GM23338 (cell line): ENCODE results near the gene LPP. TPM values are rescaled to one million over a fixed set of nuclear protein-coding genes. Genes with fewer than 3 reads are reported as not detected.

ENCODE experiments used
- ATAC-seq: fragments of 200-7000 bp; cut with Tn5 transposase; 3 replicates; pipeline ENCODE4 v1.9.1; 2020
- DNase-seq: peaks from one replicate; pipeline ENCODE4 v3.0.0-alpha.2; 2015; ENCODE audit warnings: low spot score
- H2AFZ ChIP-seq: fragments of 200-600 bp; sonication (generic); 2 replicates; pipeline ENCODE4 v1.8.0; 2016; ENCODE audit warnings: antibody characterized with exemption, mild to moderate bottlenecking, moderate library complexity
- H3F3A ChIP-seq: fragments of 200-600 bp; sonication (generic); replicated peaks from 2 replicates; pipeline ENCODE4 v1.8.0; 2017; ENCODE audit warnings: antibody characterized with exemption, mixed run types, low read depth
- H3K27ac ChIP-seq: fragments of 200-600 bp; sonication (generic); 2 replicates; pipeline ENCODE4 v1.6.1; 2016; ENCODE audit warnings: low read depth
- H3K27me3 ChIP-seq: fragments of 200-600 bp; sonication (generic); 2 replicates; pipeline ENCODE4 v1.8.0; 2016; ENCODE audit warnings: mild to moderate bottlenecking, mixed run types, moderate library complexity; ENCODE audit not compliant: insufficient read depth
- H3K36me3 ChIP-seq: fragments of 200-600 bp; sonication (generic); 2 replicates; pipeline ENCODE4 v1.8.0; 2016; ENCODE audit warnings: mild to moderate bottlenecking; ENCODE audit not compliant: insufficient read depth
- H3K4me1 ChIP-seq: fragments of 200-600 bp; sonication (generic); 2 replicates; pipeline ENCODE4 v1.8.0; 2016; ENCODE audit warnings: mild to moderate bottlenecking, moderate library complexity; ENCODE audit not compliant: insufficient read depth
- H3K4me2 ChIP-seq: fragments of 200-600 bp; sonication (generic); 2 replicates; pipeline ENCODE4 v1.7.1; 2017; ENCODE audit warnings: mixed run types
- H3K4me3 ChIP-seq: fragments of 200-600 bp; sonication (generic); 2 replicates; pipeline ENCODE4 v1.6.1; 2016; ENCODE audit warnings: mixed run types
- H3K79me2 ChIP-seq: fragments of 200-600 bp; sonication (generic); replicated peaks from 2 replicates; pipeline ENCODE4 v1.8.0; 2017; ENCODE audit warnings: mild to moderate bottlenecking; ENCODE audit not compliant: insufficient read depth
- H3K9me2 ChIP-seq: fragments of 200-600 bp; sonication (generic); 2 replicates; pipeline ENCODE4 v1.8.0; 2017; ENCODE audit not compliant: insufficient read depth
- H4K20me1 ChIP-seq: fragments of 200-600 bp; sonication (generic); replicated peaks from 2 replicates; pipeline ENCODE4 v1.8.0; 2017; ENCODE audit warnings: mild to moderate bottlenecking; ENCODE audit not compliant: insufficient read depth
- H3K27ac Mint-ChIP-seq: 2 replicates; pipeline ENCODE4 v1.8.0; 2020; ENCODE audit warnings: inconsistent platforms, mild to moderate bottlenecking, moderate library complexity, mixed read lengths
- H3K27me3 Mint-ChIP-seq: 3 replicates; pipeline ENCODE4 v1.8.0; 2022; ENCODE audit warnings: low read depth, mild to moderate bottlenecking, moderate library complexity, mixed read lengths, inconsistent platforms; ENCODE audit not compliant: insufficient read depth, poor library complexity
- H3K36me3 Mint-ChIP-seq: 3 replicates; pipeline ENCODE4 v1.8.0; 2021; ENCODE audit warnings: low read depth, mild to moderate bottlenecking, inconsistent platforms, moderate library complexity, mixed read lengths
- H3K4me1 Mint-ChIP-seq: 3 replicates; pipeline ENCODE4 v1.8.0; 2020; ENCODE audit warnings: mild to moderate bottlenecking, inconsistent platforms, mixed read lengths
- H3K4me3 Mint-ChIP-seq: 3 replicates; pipeline ENCODE4 v1.8.0; 2021; ENCODE audit warnings: moderate library complexity, mild to moderate bottlenecking, inconsistent platforms, mixed read lengths
- H3K9me3 Mint-ChIP-seq: 3 replicates; pipeline ENCODE4 v1.8.0; 2020; ENCODE audit warnings: moderate library complexity, mild to moderate bottlenecking, inconsistent platforms, mixed read lengths
- CREB1 ChIP-seq: fragments of 250-450 bp; sonication (Bioruptor Pico); IDR thresholded peaks from 2 replicates; pipeline ENCODE4 v1.5.0; 2020; ENCODE audit warnings: low read depth, mild to moderate bottlenecking, moderate library complexity
- EZH2 ChIP-seq: fragments of 200-600 bp; sonication (generic); IDR thresholded peaks from one replicate; pipeline ENCODE4 v1.8.0; 2017; ENCODE audit warnings: antibody characterized with exemption, mild to moderate bottlenecking, low read depth; ENCODE audit not compliant: unreplicated experiment
- EZH2phosphoT487 ChIP-seq: fragments of 200-600 bp; sonication (generic); IDR thresholded peaks from one replicate; pipeline ENCODE4 v1.8.1; 2018; ENCODE audit warnings: antibody characterized with exemption; ENCODE audit not compliant: unreplicated experiment
- JUNB ChIP-seq: IDR thresholded peaks from one replicate; pipeline ENCODE4 v1.6.1; 2016; ENCODE audit warnings: antibody characterized with exemption; ENCODE audit not compliant: unreplicated experiment
- NANOG ChIP-seq: IDR thresholded peaks from 2 replicates; pipeline ENCODE4 v1.6.1; 2016; ENCODE audit warnings: antibody characterized with exemption, borderline replicate concordance
- POLR2AphosphoS5 ChIP-seq: IDR thresholded peaks from 2 replicates; pipeline ENCODE4 v1.6.1; 2016; ENCODE audit warnings: antibody characterized with exemption, low read depth
- ZNF331 ChIP-seq: fragments of 250-450 bp; sonication (Bioruptor Pico); IDR thresholded peaks from 2 replicates; pipeline ENCODE4 v1.5.0; 2020; ENCODE audit warnings: low read depth, mild to moderate bottlenecking, moderate library complexity
- polyA plus RNA-seq: library from polyadenylated mRNA; unstranded; fragments of >200 nt; fragmentation: Nextera tagmentation; extraction: Ambion mirVana; gene quantifications from 2 replicates; pipeline ENCODE4 v1.2.1, GENCODE V29; 2016
- total RNA-seq: library from RNA; depleted of rRNA; stranded (reverse); fragments of >200 nt; shearing (Covaris generic); gene quantifications from 2 replicates; pipeline ENCODE4 v1.2.3, GENCODE V29; 2014
- TF ChIP-seq, protein P1 (sequence below): fragments of 250-450 bp; sonication (Bioruptor Pico); IDR thresholded peaks from 2 replicates; pipeline ENCODE4 v1.5.0; 2020; ENCODE audit warnings: mild to moderate bottlenecking, moderate library complexity
- TF ChIP-seq, protein P2 (sequence below): IDR thresholded peaks from 2 replicates; pipeline ENCODE4 v1.6.1; 2016; ENCODE audit warnings: antibody characterized with exemption
- TF ChIP-seq, protein P3 (sequence below), 2 experiments: fragments of 200-600 bp in 1 of 2; sonication (generic) in 1 of 2; conservative IDR thresholded peaks; 2 replicates each; pipeline versions ENCODE4 v1.5.1 to v1.6.1; 2016 to 2017; ENCODE audit warnings: antibody characterized with exemption in 2 of 2, low read depth in 2 of 2, mild to moderate bottlenecking in 2 of 2, moderate library complexity in 1 of 2

LPP gene
- total and polyA plus RNA-seq, 2 experiments from 2014 or later: 23.0 to 35.2 TPM

DNA sequence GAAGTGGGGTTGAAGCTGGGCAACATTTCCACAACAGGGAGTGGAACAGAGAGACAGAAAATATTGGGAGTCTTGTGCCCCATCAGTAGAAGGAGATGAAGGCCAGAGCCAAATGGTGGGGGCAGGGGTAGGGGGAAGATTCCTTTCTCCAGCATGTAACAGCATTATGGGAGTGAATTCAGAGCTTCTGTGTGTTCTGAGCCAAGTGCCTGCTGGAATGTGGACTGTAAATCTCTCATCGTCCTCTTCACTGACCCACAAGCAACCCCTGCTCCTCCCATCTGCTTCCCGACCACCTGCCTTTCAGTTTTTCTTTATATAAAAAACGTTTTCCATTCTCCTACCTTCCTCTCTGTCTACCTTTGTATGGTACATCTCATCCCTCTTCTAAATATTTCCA is 673.6 kb downstream of the LPP start (continued):
- TF ChIP-seq, protein P1, sequence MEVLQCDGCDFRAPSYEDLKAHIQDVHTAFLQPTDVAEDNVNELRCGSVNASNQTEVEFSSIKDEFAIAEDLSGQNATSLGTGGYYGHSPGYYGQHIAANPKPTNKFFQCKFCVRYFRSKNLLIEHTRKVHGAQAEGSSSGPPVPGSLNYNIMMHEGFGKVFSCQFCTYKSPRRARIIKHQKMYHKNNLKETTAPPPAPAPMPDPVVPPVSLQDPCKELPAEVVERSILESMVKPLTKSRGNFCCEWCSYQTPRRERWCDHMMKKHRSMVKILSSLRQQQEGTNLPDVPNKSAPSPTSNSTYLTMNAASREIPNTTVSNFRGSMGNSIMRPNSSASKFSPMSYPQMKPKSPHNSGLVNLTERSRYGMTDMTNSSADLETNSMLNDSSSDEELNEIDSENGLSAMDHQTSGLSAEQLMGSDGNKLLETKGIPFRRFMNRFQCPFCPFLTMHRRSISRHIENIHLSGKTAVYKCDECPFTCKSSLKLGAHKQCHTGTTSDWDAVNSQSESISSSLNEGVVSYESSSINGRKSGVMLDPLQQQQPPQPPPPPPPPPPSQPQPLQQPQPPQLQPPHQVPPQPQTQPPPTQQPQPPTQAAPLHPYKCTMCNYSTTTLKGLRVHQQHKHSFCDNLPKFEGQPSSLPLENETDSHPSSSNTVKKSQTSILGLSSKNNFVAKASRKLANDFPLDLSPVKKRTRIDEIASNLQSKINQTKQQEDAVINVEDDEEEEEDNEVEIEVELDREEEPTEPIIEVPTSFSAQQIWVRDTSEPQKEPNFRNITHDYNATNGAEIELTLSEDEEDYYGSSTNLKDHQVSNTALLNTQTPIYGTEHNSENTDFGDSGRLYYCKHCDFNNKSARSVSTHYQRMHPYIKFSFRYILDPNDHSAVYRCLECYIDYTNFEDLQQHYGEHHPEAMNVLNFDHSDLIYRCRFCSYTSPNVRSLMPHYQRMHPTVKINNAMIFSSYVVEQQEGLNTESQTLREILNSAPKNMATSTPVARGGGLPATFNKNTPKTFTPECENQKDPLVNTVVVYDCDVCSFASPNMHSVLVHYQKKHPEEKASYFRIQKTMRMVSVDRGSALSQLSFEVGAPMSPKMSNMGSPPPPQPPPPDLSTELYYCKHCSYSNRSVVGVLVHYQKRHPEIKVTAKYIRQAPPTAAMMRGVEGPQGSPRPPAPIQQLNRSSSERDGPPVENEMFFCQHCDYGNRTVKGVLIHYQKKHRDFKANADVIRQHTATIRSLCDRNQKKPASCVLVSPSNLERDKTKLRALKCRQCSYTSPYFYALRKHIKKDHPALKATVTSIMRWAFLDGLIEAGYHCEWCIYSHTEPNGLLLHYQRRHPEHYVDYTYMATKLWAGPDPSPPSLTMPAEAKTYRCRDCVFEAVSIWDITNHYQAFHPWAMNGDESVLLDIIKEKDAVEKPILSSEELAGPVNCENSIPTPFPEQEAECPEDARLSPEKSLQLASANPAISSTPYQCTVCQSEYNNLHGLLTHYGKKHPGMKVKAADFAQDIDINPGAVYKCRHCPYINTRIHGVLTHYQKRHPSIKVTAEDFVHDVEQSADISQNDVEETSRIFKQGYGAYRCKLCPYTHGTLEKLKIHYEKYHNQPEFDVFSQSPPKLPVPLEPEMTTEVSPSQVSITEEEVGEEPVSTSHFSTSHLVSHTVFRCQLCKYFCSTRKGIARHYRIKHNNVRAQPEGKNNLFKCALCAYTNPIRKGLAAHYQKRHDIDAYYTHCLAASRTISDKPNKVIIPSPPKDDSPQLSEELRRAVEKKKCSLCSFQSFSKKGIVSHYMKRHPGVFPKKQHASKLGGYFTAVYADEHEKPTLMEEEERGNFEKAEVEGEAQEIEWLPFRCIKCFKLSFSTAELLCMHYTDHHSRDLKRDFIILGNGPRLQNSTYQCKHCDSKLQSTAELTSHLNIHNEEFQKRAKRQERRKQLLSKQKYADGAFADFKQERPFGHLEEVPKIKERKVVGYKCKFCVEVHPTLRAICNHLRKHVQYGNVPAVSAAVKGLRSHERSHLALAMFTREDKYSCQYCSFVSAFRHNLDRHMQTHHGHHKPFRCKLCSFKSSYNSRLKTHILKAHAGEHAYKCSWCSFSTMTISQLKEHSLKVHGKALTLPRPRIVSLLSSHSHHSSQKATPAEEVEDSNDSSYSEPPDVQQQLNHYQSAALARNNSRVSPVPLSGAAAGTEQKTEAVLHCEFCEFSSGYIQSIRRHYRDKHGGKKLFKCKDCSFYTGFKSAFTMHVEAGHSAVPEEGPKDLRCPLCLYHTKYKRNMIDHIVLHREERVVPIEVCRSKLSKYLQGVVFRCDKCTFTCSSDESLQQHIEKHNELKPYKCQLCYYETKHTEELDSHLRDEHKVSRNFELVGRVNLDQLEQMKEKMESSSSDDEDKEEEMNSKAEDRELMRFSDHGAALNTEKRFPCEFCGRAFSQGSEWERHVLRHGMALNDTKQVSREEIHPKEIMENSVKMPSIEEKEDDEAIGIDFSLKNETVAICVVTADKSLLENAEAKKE (CRISPR knock-in tag): no peak
- TF ChIP-seq EZH2: no peak
- TF ChIP-seq POLR2AphosphoS5: no peak
- TF ChIP-seq, protein P2, sequence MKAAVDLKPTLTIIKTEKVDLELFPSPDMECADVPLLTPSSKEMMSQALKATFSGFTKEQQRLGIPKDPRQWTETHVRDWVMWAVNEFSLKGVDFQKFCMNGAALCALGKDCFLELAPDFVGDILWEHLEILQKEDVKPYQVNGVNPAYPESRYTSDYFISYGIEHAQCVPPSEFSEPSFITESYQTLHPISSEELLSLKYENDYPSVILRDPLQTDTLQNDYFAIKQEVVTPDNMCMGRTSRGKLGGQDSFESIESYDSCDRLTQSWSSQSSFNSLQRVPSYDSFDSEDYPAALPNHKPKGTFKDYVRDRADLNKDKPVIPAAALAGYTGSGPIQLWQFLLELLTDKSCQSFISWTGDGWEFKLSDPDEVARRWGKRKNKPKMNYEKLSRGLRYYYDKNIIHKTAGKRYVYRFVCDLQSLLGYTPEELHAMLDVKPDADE: no peak
- TF ChIP-seq ZNF331 (CRISPR knock-in tag): no peak
- TF ChIP-seq EZH2phosphoT487: no peak
- TF ChIP-seq CREB1 (CRISPR knock-in tag): no peak
- no peak for TF ChIP-seq JUNB
- no peak for TF ChIP-seq NANOG

DNA sequence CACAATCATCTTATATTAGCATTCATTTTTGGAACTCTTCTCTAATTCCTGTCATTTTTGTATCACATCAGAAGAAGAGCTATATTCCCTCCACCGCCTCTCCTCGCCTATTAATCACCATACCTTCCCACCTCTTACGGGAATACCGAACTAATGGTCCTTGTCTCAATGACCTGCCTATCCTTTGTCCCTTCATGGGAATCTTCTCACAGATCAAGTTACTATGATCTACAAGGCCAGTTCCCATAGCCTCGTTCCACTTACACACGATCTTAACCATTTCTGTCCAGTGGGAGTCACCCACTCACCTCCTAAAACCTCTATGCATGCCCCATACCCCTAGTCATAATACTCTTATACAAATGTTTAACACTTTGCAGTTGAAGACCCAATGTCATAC is 675.2 kb downstream of the LPP start:
- H3K79me2 ChIP-seq: no peaks in the 10 kb centered on the region
- no peak for DNase-seq
- H3K27ac Mint-ChIP-seq: no peak overlapping the region
- H3K4me1 Mint-ChIP-seq: peaks cover 5% of the 10 kb centered on the region; the same call in 1 of the 3 replicates
- H3K4me2 ChIP-seq: no peak overlapping the region
- H3K36me3 Mint-ChIP-seq: no peaks in the 10 kb centered on the region
- ATAC-seq: no peak
- H3K27me3 ChIP-seq: no peaks in the 10 kb centered on the region
- H3K36me3 ChIP-seq: no peaks in the 10 kb centered on the region
- H3K4me3 Mint-ChIP-seq: no peak overlapping the region
- H3K27me3 Mint-ChIP-seq: no peaks in the 10 kb centered on the region
- no peaks in the 10 kb centered on the region for H4K20me1 ChIP-seq
- no peak overlapping the region for H3K4me3 ChIP-seq
- no peak overlapping the region for H3K27ac ChIP-seq
- no peaks in the 10 kb centered on the region for H3F3A ChIP-seq
- no peaks in the 10 kb centered on the region for H3K4me1 ChIP-seq
- no peak overlapping the region for H2AFZ ChIP-seq
- no peaks in the 10 kb centered on the region for H3K9me2 ChIP-seq
- no peaks in the 10 kb centered on the region for H3K9me3 Mint-ChIP-seq
- TF ChIP-seq, protein P3, sequence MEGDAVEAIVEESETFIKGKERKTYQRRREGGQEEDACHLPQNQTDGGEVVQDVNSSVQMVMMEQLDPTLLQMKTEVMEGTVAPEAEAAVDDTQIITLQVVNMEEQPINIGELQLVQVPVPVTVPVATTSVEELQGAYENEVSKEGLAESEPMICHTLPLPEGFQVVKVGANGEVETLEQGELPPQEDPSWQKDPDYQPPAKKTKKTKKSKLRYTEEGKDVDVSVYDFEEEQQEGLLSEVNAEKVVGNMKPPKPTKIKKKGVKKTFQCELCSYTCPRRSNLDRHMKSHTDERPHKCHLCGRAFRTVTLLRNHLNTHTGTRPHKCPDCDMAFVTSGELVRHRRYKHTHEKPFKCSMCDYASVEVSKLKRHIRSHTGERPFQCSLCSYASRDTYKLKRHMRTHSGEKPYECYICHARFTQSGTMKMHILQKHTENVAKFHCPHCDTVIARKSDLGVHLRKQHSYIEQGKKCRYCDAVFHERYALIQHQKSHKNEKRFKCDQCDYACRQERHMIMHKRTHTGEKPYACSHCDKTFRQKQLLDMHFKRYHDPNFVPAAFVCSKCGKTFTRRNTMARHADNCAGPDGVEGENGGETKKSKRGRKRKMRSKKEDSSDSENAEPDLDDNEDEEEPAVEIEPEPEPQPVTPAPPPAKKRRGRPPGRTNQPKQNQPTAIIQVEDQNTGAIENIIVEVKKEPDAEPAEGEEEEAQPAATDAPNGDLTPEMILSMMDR (conservative IDR thresholded peaks at IDR 0.05; ENCODE audit: low read depth in 2 of 2): no peak
- TF ChIP-seq, protein P2: no peak
- TF ChIP-seq JUNB (no peak), NANOG (no peak), ZNF331 (CRISPR knock-in tag) (no peak)
